ENCODE measurements around the gene SUMO1.

GRCh38 chr2:202265467-202266277 is 27.3 kb upstream of the SUMO1 start, which contains the start of gene NOP58:
- TF ChIP-seq CTCF (IDR thresholded peaks at IDR 0.05) (no peak), EZH2 (IDR thresholded peaks at IDR 0.05; ENCODE audit: borderline replicate concordance, insufficient read depth, low read depth, low read length, poor library complexity, severe bottlenecking) (no peak)

Data from B cell (primary cell).